ENCODE measurements around the gene PRICKLE1. TPM values are rescaled to one million over a fixed set of nuclear protein-coding genes. Genes with fewer than 3 reads are reported as not detected.

PRICKLE1 gene
- total and polyA plus RNA-seq, 2 donors (not counting 1 experiment from before 2014, with no cell fraction given) = 6.3 to 21.6 TPM

DNA sequence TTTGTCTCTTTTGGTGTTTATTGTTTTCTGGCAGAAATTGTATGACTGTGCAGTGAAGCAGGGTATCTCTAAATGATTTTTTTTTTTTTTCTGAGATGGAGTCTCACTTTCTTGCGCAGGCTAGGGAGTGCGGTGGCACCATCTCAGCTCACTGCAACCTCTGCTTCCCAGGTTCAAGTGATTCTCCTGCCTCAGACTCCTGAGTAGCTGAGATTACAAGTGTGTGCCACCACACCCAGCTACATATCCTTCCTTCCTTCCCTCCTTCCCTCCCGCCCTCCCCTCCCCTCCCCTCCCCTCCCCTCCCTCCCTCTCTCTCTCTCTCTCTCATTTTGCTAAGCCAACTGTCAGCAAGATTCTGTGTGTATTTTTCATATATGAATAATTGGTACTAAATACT, 169.2 kb downstream of the PRICKLE1 start:
- WGBS (ENCODE audit: insufficient coverage) = 100% methylated on average over 2 of the region's 3 CpGs
- peaks cover 0 to 5% of the 10 kb centered on the region in 2 donors for H3K4me1 ChIP-seq (ENCODE audit: control insufficient read depth in 2 of 2, insufficient read depth in 2 of 2, low read length in 2 of 2)
- peaks cover under 1 to 2% of the 10 kb centered on the region in 2 experiments for H3K36me3 ChIP-seq (replicated peaks in 1 of 2; ENCODE audit: control extremely low read depth in 1 of 2, control insufficient read depth in 1 of 2, extremely low read depth in 1 of 2, insufficient read depth in 2 of 2, low read length in 1 of 2)
- ChIA-PET POLR2A (no interaction called here), CTCF (no interaction called here)
- H3K9me3 Mint-ChIP-seq (ENCODE audit: insufficient read depth) = no peaks in the 10 kb centered on the region
- no peak overlapping the region for H3K9ac ChIP-seq (ENCODE audit: low read length)
- peaks cover 0 to 4% (median 0%) of the 10 kb centered on the region in 3 donors for H3K9me3 ChIP-seq (ENCODE audit: control extremely low read depth in 1 of 3, control insufficient read depth in 2 of 3, insufficient read depth in 1 of 3, low read length in 2 of 3)
- no peaks in the 10 kb centered on the region for H3K27me3 Mint-ChIP-seq
- intact Hi-C loops (cut with micrococcal nuclease) = no loop called here
- H3K4me3 ChIP-seq (ENCODE audit: control extremely low read depth in 1 of 5, extremely low read depth in 1 of 5, insufficient read depth in 1 of 5, low read depth in 2 of 5, low read length in 4 of 5) = no peak overlapping the region
- no peak for TF ChIP-seq CTCF (IDR thresholded peaks at IDR 0.05)
- no peak for TF ChIP-seq EZH2 (IDR thresholded peaks at IDR 0.05; ENCODE audit: borderline replicate concordance, insufficient read depth, low read depth, low read length, poor library complexity, severe bottlenecking)
- no peak for DNase-seq
- peaks cover 4% of the 10 kb centered on the region for H4K20me1 ChIP-seq (ENCODE audit: control insufficient read depth, insufficient read depth, low read length, poor library complexity, severe bottlenecking)
- H3K4me2 ChIP-seq (replicated peaks; ENCODE audit: low read depth, low read length, poor library complexity, severe bottlenecking) = no peak overlapping the region
- H3K79me2 ChIP-seq (ENCODE audit: control insufficient read depth, insufficient read depth, low read length) = peaks cover 11% of the 10 kb centered on the region
- no peak overlapping the region for H3K4me3 Mint-ChIP-seq
- no peak for ATAC-seq (ENCODE audit: low read depth)
- no peak overlapping the region for H3K27ac Mint-ChIP-seq
- H3K27me3 ChIP-seq (replicated peaks in 1 of 4; ENCODE audit: control extremely low read depth in 1 of 4, control insufficient read depth in 3 of 4, insufficient read depth in 4 of 4, low read length in 3 of 4) = no peaks in the 10 kb centered on the region
- H3K4me1 Mint-ChIP-seq = peaks cover 40% of the 10 kb centered on the region
- no peak overlapping the region for H3K27ac ChIP-seq (ENCODE audit: low read length in 2 of 2)
- H2AFZ ChIP-seq (ENCODE audit: insufficient read depth, low read depth, low read length, poor library complexity, severe bottlenecking) = no peak overlapping the region

- H3K79me2 ChIP-seq (ENCODE audit: control insufficient read depth, insufficient read depth, low read length) = peaks cover 16% of the 10 kb centered on the region
- no peaks in the 10 kb centered on the region for H3K27me3 Mint-ChIP-seq
- H3K27ac ChIP-seq (ENCODE audit: low read length in 2 of 2) = no peak overlapping the region
- WGBS (ENCODE audit: insufficient coverage) = 83% methylated on average over 1 of the region's 1 CpG
- no peak overlapping the region for H3K9ac ChIP-seq (ENCODE audit: low read length)
- H3K4me1 Mint-ChIP-seq = peaks cover 11% of the 10 kb centered on the region
- H3K4me1 ChIP-seq (ENCODE audit: control insufficient read depth in 2 of 2, insufficient read depth in 2 of 2, low read length in 2 of 2) = no peaks in the 10 kb centered on the region
- no peaks in the 10 kb centered on the region for H3K9me3 ChIP-seq (ENCODE audit: control extremely low read depth in 1 of 3, control insufficient read depth in 2 of 3, insufficient read depth in 1 of 3, low read length in 2 of 3)
- ChIA-PET CTCF (no interaction called here), POLR2A (no interaction called here)
- H4K20me1 ChIP-seq (ENCODE audit: control insufficient read depth, insufficient read depth, low read length, poor library complexity, severe bottlenecking) = peaks cover 5% of the 10 kb centered on the region
- H3K4me2 ChIP-seq (replicated peaks; ENCODE audit: low read depth, low read length, poor library complexity, severe bottlenecking) = no peak overlapping the region
- H3K9me3 Mint-ChIP-seq (ENCODE audit: insufficient read depth) = no peaks in the 10 kb centered on the region
- no peak overlapping the region for H3K4me3 ChIP-seq (ENCODE audit: control extremely low read depth in 1 of 5, extremely low read depth in 1 of 5, insufficient read depth in 1 of 5, low read depth in 2 of 5, low read length in 4 of 5)
- no peak overlapping the region for H2AFZ ChIP-seq (ENCODE audit: insufficient read depth, low read depth, low read length, poor library complexity, severe bottlenecking)
- H3K27me3 ChIP-seq (replicated peaks in 1 of 4; ENCODE audit: control extremely low read depth in 1 of 4, control insufficient read depth in 3 of 4, insufficient read depth in 4 of 4, low read length in 3 of 4) = no peaks in the 10 kb centered on the region
- no peak overlapping the region for H3K27ac Mint-ChIP-seq
- no peak overlapping the region for H3K4me3 Mint-ChIP-seq
- no peak for DNase-seq
- TF ChIP-seq CTCF (IDR thresholded peaks at IDR 0.05) (no peak), EZH2 (IDR thresholded peaks at IDR 0.05; ENCODE audit: borderline replicate concordance, insufficient read depth, low read depth, low read length, poor library complexity, severe bottlenecking) (no peak)
- intact Hi-C loops (cut with micrococcal nuclease) = no loop called here
- no peak for ATAC-seq (ENCODE audit: low read depth)
- peaks cover 2 to 3% of the 10 kb centered on the region in 2 experiments for H3K36me3 ChIP-seq (replicated peaks in 1 of 2; ENCODE audit: control extremely low read depth in 1 of 2, control insufficient read depth in 1 of 2, extremely low read depth in 1 of 2, insufficient read depth in 2 of 2, low read length in 1 of 2)
These were observed 179.2 kb downstream of the PRICKLE1 start for GRCh38 chr12:42410340-42410739.
